Fibroblast of lung (primary cell): ENCODE data around the gene TESMIN. TPM values are rescaled to one million over a fixed set of nuclear protein-coding genes. Genes with fewer than 3 reads are reported as not detected.

ENCODE experiments used
- DNase-seq, 2 donors: peaks; one replicate each; pipeline versions ENCODE4 v3.0.0 to v3.0.0-alpha.2; 2010; ENCODE audit warnings: low read depth in 2 of 2
- H2AFZ ChIP-seq: 2 replicates; pipeline ENCODE4 v1.5.1; 2012; ENCODE audit warnings: low read length, control low read depth, inconsistent platforms
- H3K27ac ChIP-seq: 2 replicates; pipeline ENCODE4 v1.5.1; 2011; ENCODE audit warnings: low read length, control low read depth; ENCODE audit not compliant: insufficient read depth
- H3K27me3 ChIP-seq: 2 replicates; pipeline ENCODE4 v1.5.1; 2011; ENCODE audit warnings: mild to moderate bottlenecking, low read length; ENCODE audit not compliant: control insufficient read depth, insufficient read depth
- H3K36me3 ChIP-seq: 2 replicates; pipeline ENCODE4 v1.5.1; 2011; ENCODE audit warnings: low read length; ENCODE audit not compliant: control insufficient read depth, insufficient read depth
- H3K4me1 ChIP-seq: 2 replicates; pipeline ENCODE4 v1.5.1; 2011; ENCODE audit warnings: low read length; ENCODE audit not compliant: control insufficient read depth, insufficient read depth; ENCODE audit errors: extremely low read depth
- H3K4me2 ChIP-seq: 2 replicates; pipeline ENCODE4 v1.5.1; 2011; ENCODE audit warnings: low read length, control low read depth; ENCODE audit not compliant: insufficient read depth; ENCODE audit errors: extremely low read depth
- H3K4me3 ChIP-seq, 4 experiments: fragments of 200-600 bp in 1 of 4; sonication (generic) in 1 of 4; replicated peaks in 1 of 4; 2 replicates each; pipeline ENCODE4 v1.5.1; 2011 to 2016; ENCODE audit warnings: low read length in 4 of 4, low read depth in 3 of 4, mild to moderate bottlenecking in 3 of 4, control low read depth in 2 of 4, inconsistent platforms in 1 of 4, mixed read lengths in 1 of 4; ENCODE audit not compliant: insufficient read depth in 1 of 4; ENCODE audit errors: control extremely low read depth in 1 of 4
- H3K79me2 ChIP-seq: 2 replicates; pipeline ENCODE4 v1.5.1; 2012; ENCODE audit warnings: mild to moderate bottlenecking, low read length, inconsistent platforms; ENCODE audit not compliant: control insufficient read depth, insufficient read depth
- H3K9ac ChIP-seq: 2 replicates; pipeline ENCODE4 v1.5.1; 2011; ENCODE audit warnings: mild to moderate bottlenecking, low read length, control low read depth; ENCODE audit not compliant: insufficient read depth
- H3K9me3 ChIP-seq: 2 replicates; pipeline ENCODE4 v1.5.1; 2012; ENCODE audit warnings: low read depth, low read length; ENCODE audit not compliant: control insufficient read depth, insufficient read depth
- H4K20me1 ChIP-seq: 2 replicates; pipeline ENCODE4 v1.5.1; 2011; ENCODE audit warnings: low read length; ENCODE audit not compliant: control insufficient read depth, insufficient read depth; ENCODE audit errors: extremely low read depth
- EZH2 ChIP-seq: IDR thresholded peaks from 2 replicates; pipeline ENCODE4 v1.5.1; 2012; ENCODE audit warnings: low read length, control low read depth, mild to moderate bottlenecking; ENCODE audit errors: missing control alignments
- polyA plus RNA-seq, 2 donors: library from polyadenylated mRNA; depleted of rRNA in 1 of 2; stranded (reverse) in 1 of 2; unstranded in 1 of 2; fragments of >200 nt; gene quantifications; 2 replicates each; pipeline ENCODE4 v1.2.1, GENCODE V29; 2011 to 2012; ENCODE audit warnings: missing spikeins in 1 of 2
- total RNA-seq: library from RNA; depleted of rRNA; stranded (reverse); fragments of >200 nt; gene quantifications from 2 replicates; pipeline ENCODE4 v1.2.1, GENCODE V29; 2014
- TF ChIP-seq, protein P1 (sequence below), 2 donors: IDR thresholded peaks in 1 of 2; conservative IDR thresholded peaks in 1 of 2; 1 replicate in 1 of 2; 2 replicates in 1 of 2; pipeline ENCODE4 v1.5.1; 2011 to 2012; ENCODE audit warnings: low read length in 2 of 2, control low read depth in 1 of 2, inconsistent platforms in 1 of 2, low read depth in 1 of 2, mild to moderate bottlenecking in 1 of 2

TESMIN gene
- total and polyA plus RNA-seq, 2 donors (not counting 1 experiment from before 2014, with no cell fraction given) = 0.70 to 2.0 TPM

DNA sequence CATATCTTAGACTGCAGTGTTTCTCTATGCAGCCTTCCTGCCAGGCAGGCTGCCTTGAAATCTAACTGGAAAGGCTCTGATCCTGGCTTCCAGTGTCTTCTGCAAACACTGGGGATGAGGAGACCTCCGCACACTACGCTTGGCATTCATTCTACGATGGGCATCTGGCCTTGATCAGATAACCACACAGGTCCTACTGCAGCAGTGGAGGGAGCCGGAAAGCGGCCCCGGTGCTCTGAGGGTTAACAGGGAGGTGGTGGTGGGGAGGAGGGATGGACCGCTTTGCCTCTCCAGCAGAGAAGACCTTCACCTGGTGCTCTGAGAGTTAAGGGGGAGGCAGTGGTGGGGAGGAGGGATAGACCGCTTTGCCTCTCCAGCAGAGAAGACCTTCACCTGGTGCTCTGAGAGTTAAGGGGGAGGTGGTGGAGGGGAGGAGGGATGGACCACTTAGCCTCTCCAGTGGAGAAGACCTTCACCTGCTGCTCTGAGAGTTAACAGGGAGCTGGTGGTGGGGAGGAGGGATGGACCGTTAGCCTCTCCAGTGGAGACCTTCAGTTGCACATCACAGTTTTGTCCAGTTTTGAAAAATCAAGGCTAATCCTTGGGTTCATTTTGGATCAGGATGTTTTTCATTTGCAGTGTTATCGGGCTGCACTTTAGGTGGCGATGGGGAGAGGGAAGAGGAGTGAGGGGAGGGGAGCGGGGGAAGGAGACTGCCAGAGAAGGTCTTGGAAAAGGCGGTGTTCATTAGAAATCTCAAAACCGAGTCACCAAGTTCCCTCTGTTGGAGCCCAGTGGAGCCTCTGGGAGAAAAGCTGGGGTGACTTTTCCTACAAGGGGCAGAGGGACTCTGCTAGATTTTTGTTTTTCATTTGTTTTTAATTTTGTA, 61.3 kb downstream of the TESMIN start:
- Histone ChIP-seq H3K27ac (no peak overlapping the region), H3K9ac (no peak overlapping the region), H4K20me1 (no peaks in the 10 kb centered on the region), H3K4me2 (no peak overlapping the region), H2AFZ (no peak overlapping the region), H3K79me2 (no peaks in the 10 kb centered on the region), H3K36me3 (no peaks in the 10 kb centered on the region), H3K4me3 (no peak overlapping the region), H3K9me3 (no peaks in the 10 kb centered on the region), H3K27me3 (peaks cover 6% of the 10 kb centered on the region), H3K4me1 (no peaks in the 10 kb centered on the region)
- DNase-seq = no peak
- TF ChIP-seq, protein P1, sequence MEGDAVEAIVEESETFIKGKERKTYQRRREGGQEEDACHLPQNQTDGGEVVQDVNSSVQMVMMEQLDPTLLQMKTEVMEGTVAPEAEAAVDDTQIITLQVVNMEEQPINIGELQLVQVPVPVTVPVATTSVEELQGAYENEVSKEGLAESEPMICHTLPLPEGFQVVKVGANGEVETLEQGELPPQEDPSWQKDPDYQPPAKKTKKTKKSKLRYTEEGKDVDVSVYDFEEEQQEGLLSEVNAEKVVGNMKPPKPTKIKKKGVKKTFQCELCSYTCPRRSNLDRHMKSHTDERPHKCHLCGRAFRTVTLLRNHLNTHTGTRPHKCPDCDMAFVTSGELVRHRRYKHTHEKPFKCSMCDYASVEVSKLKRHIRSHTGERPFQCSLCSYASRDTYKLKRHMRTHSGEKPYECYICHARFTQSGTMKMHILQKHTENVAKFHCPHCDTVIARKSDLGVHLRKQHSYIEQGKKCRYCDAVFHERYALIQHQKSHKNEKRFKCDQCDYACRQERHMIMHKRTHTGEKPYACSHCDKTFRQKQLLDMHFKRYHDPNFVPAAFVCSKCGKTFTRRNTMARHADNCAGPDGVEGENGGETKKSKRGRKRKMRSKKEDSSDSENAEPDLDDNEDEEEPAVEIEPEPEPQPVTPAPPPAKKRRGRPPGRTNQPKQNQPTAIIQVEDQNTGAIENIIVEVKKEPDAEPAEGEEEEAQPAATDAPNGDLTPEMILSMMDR (conservative IDR thresholded peaks at IDR 0.05 in 1 of 2, IDR thresholded peaks at IDR 0.05 in 1 of 2; ENCODE audit: low read depth in 1 of 2, low read length in 2 of 2) = no peak
- no peak for TF ChIP-seq EZH2

DNA sequence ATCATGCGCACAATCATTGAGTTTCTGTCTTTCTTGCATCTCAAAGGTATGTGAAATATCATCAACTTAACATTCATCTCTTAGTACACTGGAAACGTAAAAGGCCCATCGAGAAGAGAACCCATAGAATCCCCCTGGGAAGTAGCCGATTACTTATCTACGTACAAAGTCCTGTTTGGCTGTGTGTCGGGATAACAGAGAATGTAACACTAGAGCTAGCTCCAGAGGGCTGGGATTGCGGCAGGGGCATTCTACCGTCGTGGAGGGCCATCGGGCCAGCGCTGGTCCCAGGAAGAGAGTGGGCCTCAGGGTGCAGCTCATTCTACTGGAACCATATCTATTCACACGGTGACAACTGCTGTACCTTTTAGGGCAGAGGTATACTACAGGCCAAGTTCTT, 62.4 kb downstream of the TESMIN start:
- H3K9me3 ChIP-seq = no peaks in the 10 kb centered on the region
- H4K20me1 ChIP-seq = no peaks in the 10 kb centered on the region
- H3K4me2 ChIP-seq = no peak overlapping the region
- H3K4me1 ChIP-seq = no peaks in the 10 kb centered on the region
- DNase-seq = no peak
- no peaks in the 10 kb centered on the region for H3K36me3 ChIP-seq
- H2AFZ ChIP-seq = no peak overlapping the region
- H3K27ac ChIP-seq = no peak overlapping the region
- peaks cover 6% of the 10 kb centered on the region for H3K27me3 ChIP-seq
- H3K79me2 ChIP-seq = no peaks in the 10 kb centered on the region
- H3K4me3 ChIP-seq = no peak overlapping the region
- H3K9ac ChIP-seq = no peak overlapping the region
- no peak for TF ChIP-seq EZH2
- TF ChIP-seq, protein P1 (conservative IDR thresholded peaks at IDR 0.05 in 1 of 2, IDR thresholded peaks at IDR 0.05 in 1 of 2; ENCODE audit: low read depth in 1 of 2, low read length in 2 of 2) = no peak

DNA sequence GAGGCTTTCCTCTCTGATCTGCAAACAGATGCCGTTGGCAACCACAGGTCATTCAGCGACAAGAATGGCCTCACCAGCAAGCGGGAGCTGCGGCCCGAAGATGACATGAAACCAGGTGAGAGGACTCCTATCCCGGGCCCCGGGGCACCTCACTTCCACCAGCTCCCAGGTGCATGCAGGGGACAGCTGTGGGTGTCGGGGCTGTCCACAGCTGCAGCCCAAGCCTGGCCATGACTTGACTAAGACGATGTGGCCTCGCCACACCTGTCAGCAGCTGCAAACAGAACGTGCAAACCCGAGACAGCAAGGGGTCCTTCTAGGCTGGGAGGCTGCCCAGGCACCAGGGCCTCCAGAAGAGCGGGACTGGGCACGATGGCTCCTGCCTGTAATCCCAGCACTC, 63.3 kb downstream of the TESMIN start:
- DNase-seq = no peak

More for the DNA sequence above, 63.3 kb downstream of the TESMIN start:
- Histone ChIP-seq H3K27ac (no peak overlapping the region), H3K4me1 (no peaks in the 10 kb centered on the region), H3K9ac (no peak overlapping the region), H3K4me3 (no peak overlapping the region), H3K4me2 (no peak overlapping the region), H2AFZ (no peak overlapping the region), H3K9me3 (no peaks in the 10 kb centered on the region), H3K79me2 (no peaks in the 10 kb centered on the region), H3K36me3 (no peaks in the 10 kb centered on the region), H4K20me1 (no peaks in the 10 kb centered on the region), H3K27me3 (peaks cover 10% of the 10 kb centered on the region)
- TF ChIP-seq, protein P1 (conservative IDR thresholded peaks at IDR 0.05 in 1 of 2, IDR thresholded peaks at IDR 0.05 in 1 of 2; ENCODE audit: low read depth in 1 of 2, low read length in 2 of 2) = no peak
